Kidney epithelial cell (primary cell): Measurements from ENCODE around the gene ATP2B1. TPM values are rescaled to one million over a fixed set of nuclear protein-coding genes. Genes with fewer than 3 reads are reported as not detected.
A peak's percentile ranks its signal among the peaks of the same experiment; 100 is the strongest.

Source experiments
- DNase-seq: peaks from one replicate; pipeline ENCODE4 v3.0.0-alpha.2; 2010; ENCODE audit warnings: low read depth
- H3K27me3 ChIP-seq: 2 replicates; pipeline ENCODE4 v1.6.0; 2011; ENCODE audit warnings: low read length; ENCODE audit not compliant: control insufficient read depth, insufficient read depth
- H3K36me3 ChIP-seq: 2 replicates; pipeline ENCODE4 v1.5.1; 2011; ENCODE audit warnings: low read length; ENCODE audit not compliant: control insufficient read depth, insufficient read depth
- H3K4me3 ChIP-seq: 2 replicates; pipeline ENCODE4 v1.5.1; 2011; ENCODE audit warnings: low read depth, mild to moderate bottlenecking, control low read depth, low read length
- total RNA-seq: library from RNA; depleted of rRNA; stranded (reverse); fragments of >200 nt; gene quantifications from 2 replicates; pipeline ENCODE4 v1.2.3, GENCODE V29; 2015
- TF ChIP-seq, protein P1 (sequence below): IDR thresholded peaks from 2 replicates; pipeline ENCODE4 v1.5.1; 2011; ENCODE audit warnings: mild to moderate bottlenecking, moderate library complexity, low read length, control low read depth, inconsistent platforms; ENCODE audit not compliant: insufficient read depth, poor library complexity, severe bottlenecking

ATP2B1 gene
- total RNA-seq, 1 donor from 2014 or later, result 45.9 TPM

DNA sequence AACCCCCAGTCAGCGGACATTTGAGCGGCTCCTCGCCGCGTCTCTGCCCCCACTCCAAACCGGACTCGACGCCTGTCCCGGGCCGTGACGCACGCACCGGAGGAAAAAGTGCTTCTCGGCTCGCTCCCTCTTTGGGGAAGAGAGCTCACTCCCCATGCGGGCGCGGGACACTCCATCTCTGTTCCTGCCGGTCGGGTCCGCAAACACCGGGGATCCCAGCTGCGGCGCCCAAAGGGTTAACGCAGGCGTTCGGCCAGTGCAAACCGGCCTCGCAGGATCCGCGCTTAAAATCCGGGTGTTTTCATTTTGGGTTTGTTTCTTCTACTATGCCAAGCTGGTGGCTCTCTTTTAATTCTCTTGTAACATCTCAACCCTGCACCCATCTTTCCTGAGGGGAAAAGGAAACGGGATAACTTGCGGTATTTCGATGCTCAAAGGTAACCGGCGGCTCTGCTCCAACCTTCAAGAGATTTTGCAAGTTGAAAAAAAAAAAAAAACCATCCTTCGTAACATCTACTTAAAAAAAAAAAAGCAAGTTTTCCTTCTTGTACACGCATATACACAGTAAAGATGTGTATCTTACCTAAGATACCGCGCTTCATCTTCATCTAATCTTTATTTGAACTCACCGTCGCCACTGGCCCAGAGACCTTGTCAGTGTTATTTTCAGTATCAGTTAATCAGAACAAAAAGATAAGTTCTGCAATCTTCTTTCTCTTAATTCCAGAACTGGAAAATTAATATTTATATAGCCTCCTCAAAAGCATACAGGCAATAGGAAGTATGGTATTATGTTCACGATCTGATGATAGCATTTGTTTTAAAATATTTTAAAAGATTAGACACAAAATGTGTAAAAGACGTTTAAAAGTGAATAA lies 1.6 kb upstream of the ATP2B1 start:
- Histone ChIP-seq H3K4me3 (peak overlapping the region; percentile 75), H3K36me3 (no peaks in the 10 kb centered on the region), H3K27me3 (no peaks in the 10 kb centered on the region)
- DNase-seq, result no peak
- TF ChIP-seq, protein P1, sequence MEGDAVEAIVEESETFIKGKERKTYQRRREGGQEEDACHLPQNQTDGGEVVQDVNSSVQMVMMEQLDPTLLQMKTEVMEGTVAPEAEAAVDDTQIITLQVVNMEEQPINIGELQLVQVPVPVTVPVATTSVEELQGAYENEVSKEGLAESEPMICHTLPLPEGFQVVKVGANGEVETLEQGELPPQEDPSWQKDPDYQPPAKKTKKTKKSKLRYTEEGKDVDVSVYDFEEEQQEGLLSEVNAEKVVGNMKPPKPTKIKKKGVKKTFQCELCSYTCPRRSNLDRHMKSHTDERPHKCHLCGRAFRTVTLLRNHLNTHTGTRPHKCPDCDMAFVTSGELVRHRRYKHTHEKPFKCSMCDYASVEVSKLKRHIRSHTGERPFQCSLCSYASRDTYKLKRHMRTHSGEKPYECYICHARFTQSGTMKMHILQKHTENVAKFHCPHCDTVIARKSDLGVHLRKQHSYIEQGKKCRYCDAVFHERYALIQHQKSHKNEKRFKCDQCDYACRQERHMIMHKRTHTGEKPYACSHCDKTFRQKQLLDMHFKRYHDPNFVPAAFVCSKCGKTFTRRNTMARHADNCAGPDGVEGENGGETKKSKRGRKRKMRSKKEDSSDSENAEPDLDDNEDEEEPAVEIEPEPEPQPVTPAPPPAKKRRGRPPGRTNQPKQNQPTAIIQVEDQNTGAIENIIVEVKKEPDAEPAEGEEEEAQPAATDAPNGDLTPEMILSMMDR, result no peak

- no peaks in the 10 kb centered on the region for H3K36me3 ChIP-seq
- TF ChIP-seq, protein P1, result no peak
- H3K4me3 ChIP-seq, result peak overlapping the region; percentile 75
- no peaks in the 10 kb centered on the region for H3K27me3 ChIP-seq
- DNase-seq, result peak; percentile 91
These were observed 738 bp upstream of the ATP2B1 start for GRCh38 chr12:89709157-89709994.

DNA sequence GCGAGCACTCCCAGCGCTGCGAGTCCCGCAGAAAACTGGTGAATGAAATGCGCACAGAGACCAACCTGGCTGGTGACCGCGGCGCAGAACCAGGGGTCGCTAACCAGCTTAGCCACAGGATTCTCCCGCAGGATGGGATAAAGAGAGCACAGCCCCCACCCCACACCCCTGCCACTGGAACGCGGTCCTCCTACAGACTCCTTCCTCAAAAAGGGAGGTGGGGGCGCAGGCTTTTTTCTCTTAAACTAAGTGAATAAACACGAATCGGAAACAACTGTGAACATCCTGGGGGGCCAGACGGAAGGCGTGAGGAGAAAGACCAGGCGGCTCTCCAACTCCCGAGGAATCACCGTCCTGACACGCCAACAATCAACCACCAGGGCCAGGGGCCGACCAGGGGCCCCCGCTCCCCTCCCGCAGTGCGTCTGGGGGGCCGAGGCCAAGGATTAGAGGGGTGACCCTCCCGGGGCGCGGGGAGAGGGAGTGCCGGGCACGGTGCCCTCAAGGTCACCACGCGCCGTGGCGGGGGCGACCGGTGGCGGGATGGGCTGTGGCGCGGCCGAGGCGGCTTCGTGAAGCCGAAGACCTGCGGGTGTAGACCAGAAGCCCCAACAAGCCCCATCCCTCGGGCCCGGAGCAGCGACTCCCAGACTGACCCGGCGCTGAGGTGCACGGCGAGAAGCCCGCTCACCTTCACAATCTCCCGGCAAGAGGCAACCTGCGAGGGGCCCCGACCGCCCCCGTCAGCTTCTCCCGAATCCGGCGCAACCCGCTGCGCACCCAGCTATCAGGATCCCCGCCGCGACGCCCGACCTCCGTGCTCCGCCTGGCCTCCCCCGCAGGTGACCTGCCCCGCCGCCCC lies 704 bp downstream of the ATP2B1 start:
- H3K27me3 ChIP-seq, result no peaks in the 10 kb centered on the region
- H3K36me3 ChIP-seq, result no peaks in the 10 kb centered on the region
- TF ChIP-seq, protein P1, result no peak
- DNase-seq, result no peak
- peak overlapping the region; percentile 75 for H3K4me3 ChIP-seq

GRCh38 chr12:89706986-89707702 lies 1.5 kb downstream of the ATP2B1 start:
- TF ChIP-seq, protein P1, result no peak

GRCh38 chr12:89706551-89706950 lies 2.1 kb downstream of the ATP2B1 start:
- Histone ChIP-seq H3K27me3 (no peaks in the 10 kb centered on the region), H3K4me3 (no peak overlapping the region), H3K36me3 (no peaks in the 10 kb centered on the region)
- TF ChIP-seq, protein P1, result no peak
- no peak for DNase-seq

More at GRCh38 chr12:89706986-89707702, 1.5 kb downstream of the ATP2B1 start:
- DNase-seq, result no peak
- Histone ChIP-seq H3K27me3 (no peaks in the 10 kb centered on the region), H3K4me3 (peak overlapping the region; percentile 75), H3K36me3 (no peaks in the 10 kb centered on the region)
